HEK293T (cell line): ENCODE measurements around the gene TNFRSF13B.

ENCODE experiments used
- ARNT ChIP-seq: fragments of 450-650 bp; IDR thresholded peaks from 2 replicates; pipeline ENCODE4 v1.6.1; 2017; ENCODE audit warnings: mild to moderate bottlenecking
- CTBP1 ChIP-seq: fragments of 450-650 bp; IDR thresholded peaks from 2 replicates; pipeline ENCODE4 v1.6.1; 2016; ENCODE audit warnings: borderline replicate concordance
- ELF4 ChIP-seq: fragments of 450-650 bp; IDR thresholded peaks from 2 replicates; pipeline ENCODE4 v1.6.1; 2017; ENCODE audit warnings: antibody characterized with exemption
- FOXA1 ChIP-seq: fragments of 450-650 bp; IDR thresholded peaks from 2 replicates; pipeline ENCODE4 v1.6.1; 2016; ENCODE audit warnings: mild to moderate bottlenecking
- FOXK2 ChIP-seq: fragments of 450-650 bp; IDR thresholded peaks from 2 replicates; pipeline ENCODE4 v1.6.1; 2016; ENCODE audit warnings: mild to moderate bottlenecking
- FOXM1 ChIP-seq: fragments of 450-650 bp; IDR thresholded peaks from 2 replicates; pipeline ENCODE4 v1.6.1; 2017; ENCODE audit warnings: mild to moderate bottlenecking, borderline replicate concordance
- HDGF ChIP-seq: fragments of 450-650 bp; IDR thresholded peaks from 2 replicates; pipeline ENCODE4 v1.6.1; 2017; ENCODE audit warnings: antibody characterized with exemption, borderline replicate concordance
- L3MBTL2 ChIP-seq: fragments of 450-650 bp; conservative IDR thresholded peaks from 2 replicates; pipeline ENCODE4 v1.6.1; 2016; ENCODE audit warnings: mild to moderate bottlenecking
- LEF1 ChIP-seq: fragments of 450-650 bp; IDR thresholded peaks from 2 replicates; pipeline ENCODE4 v1.6.1; 2017; ENCODE audit warnings: mild to moderate bottlenecking, borderline replicate concordance
- SP1 ChIP-seq: fragments of 450-650 bp; IDR thresholded peaks from 2 replicates; pipeline ENCODE4 v1.6.1; 2017
- SUZ12 ChIP-seq: fragments of 450-650 bp; IDR thresholded peaks from 2 replicates; pipeline ENCODE4 v1.6.1; 2016; ENCODE audit warnings: mild to moderate bottlenecking
- TARDBP ChIP-seq: fragments of 450-650 bp; IDR thresholded peaks from 2 replicates; pipeline ENCODE4 v1.6.1; 2016
- ZNF384 ChIP-seq: fragments of 450-650 bp; IDR thresholded peaks from 2 replicates; pipeline ENCODE4 v1.6.1; 2016
- TF ChIP-seq, protein P1 (sequence below): fragments of 450-650 bp; IDR thresholded peaks from 2 replicates; pipeline ENCODE4 v1.6.1; 2016

GRCh38 chr17:16994631-16995030, 22.7 kb upstream of the TNFRSF13B start:
- TF ChIP-seq CTBP1, result no peak
- TF ChIP-seq ELF4, result no peak
- TF ChIP-seq LEF1, result no peak
- TF ChIP-seq SUZ12, result no peak
- TF ChIP-seq, protein P1, sequence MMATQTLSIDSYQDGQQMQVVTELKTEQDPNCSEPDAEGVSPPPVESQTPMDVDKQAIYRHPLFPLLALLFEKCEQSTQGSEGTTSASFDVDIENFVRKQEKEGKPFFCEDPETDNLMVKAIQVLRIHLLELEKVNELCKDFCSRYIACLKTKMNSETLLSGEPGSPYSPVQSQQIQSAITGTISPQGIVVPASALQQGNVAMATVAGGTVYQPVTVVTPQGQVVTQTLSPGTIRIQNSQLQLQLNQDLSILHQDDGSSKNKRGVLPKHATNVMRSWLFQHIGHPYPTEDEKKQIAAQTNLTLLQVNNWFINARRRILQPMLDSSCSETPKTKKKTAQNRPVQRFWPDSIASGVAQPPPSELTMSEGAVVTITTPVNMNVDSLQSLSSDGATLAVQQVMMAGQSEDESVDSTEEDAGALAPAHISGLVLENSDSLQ, result no peak
- no peak for TF ChIP-seq FOXK2
- no peak for TF ChIP-seq SP1
- no peak for TF ChIP-seq FOXM1
- no peak for TF ChIP-seq L3MBTL2
- TF ChIP-seq ARNT, result no peak
- TF ChIP-seq TARDBP, result no peak
- TF ChIP-seq FOXA1, result no peak
- no peak for TF ChIP-seq HDGF
- no peak for TF ChIP-seq ZNF384
